ENCODE results near the gene ICOSLG.
"Not testable (repeated sequence)": the region's sequence is repeated elsewhere in the genome, so short reads cannot be mapped to it uniquely, and the experiment has no call there.

- TF ChIP-seq CTCF, POLR2AphosphoS5, POLR2A, EP300 (IDR thresholded peaks at IDR 0.05): not testable (repeated sequence)
Observed at GRCh38 chr21:44175189-44175588, 65.6 kb downstream of the ICOSLG start.
